ENCODE data around the gene NPFF. TPM values are rescaled to one million over a fixed set of nuclear protein-coding genes. Genes with fewer than 3 reads are reported as not detected.

NPFF gene
- total RNA-seq, 1 donor from 2014 or later = not detected

DNA sequence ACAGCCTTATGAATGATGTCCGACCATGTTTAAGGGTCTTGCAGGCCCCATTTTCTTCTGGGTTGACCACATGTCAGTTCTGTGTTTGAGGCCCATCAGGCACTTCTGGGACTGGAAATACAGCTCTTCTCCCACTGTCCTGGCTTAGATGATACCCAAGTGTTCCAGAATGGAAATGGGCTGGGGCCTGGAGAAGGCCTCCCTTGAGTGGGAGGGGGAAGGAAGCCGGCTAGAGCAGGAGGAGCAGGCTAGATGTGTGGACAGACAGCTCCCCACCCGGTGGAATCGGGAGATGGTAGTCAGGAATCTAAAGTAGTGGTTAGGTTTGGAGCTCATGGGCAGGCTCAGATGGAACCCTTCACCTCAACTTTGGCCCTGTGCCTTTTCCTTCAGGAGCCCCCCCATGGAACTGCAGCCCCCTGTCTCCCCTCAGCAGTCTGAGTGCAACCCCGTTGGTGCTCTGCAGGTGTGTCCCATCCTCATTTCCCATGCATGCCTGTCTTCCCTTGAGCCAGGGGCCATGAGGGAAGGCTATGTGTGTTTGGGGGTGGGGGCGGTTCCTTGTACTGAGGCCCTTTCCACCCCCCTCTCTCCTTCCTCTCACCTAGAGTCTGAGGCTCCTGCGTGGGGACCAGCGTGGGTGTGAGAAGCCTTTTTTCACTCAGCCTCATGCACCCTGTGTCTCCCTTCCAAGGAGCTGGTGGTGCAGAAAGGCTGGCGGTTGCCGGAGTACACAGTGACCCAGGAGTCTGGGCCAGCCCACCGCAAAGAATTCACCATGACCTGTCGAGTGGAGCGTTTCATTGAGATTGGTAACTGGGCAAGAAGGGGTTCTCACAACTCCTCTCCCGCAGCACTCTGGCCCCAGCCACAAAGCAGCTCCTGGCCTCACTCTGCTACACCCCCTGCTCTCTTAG is 3.0 kb downstream of the NPFF start:
- H3K4me3 ChIP-seq (ENCODE audit: low read length in 3 of 3) = no peak overlapping the region
- H3K27ac ChIP-seq (ENCODE audit: low read depth, low read length) = no peak overlapping the region
- H3K36me3 ChIP-seq (ENCODE audit: control insufficient read depth in 3 of 3, insufficient read depth in 3 of 3, low read length in 3 of 3) = peaks cover 22 to 38% (median 26%) of the 10 kb centered on the region in 3 donors
- H3K9ac ChIP-seq (ENCODE audit: low read depth in 1 of 3, low read length in 3 of 3) = peak overlapping the region in 2 of 3 donors; percentile 20 to 50
- H3K4me1 ChIP-seq (ENCODE audit: control insufficient read depth in 3 of 3, insufficient read depth in 3 of 3, low read length in 3 of 3) = peaks cover 29 to 49% (median 31%) of the 10 kb centered on the region in 3 donors
- H3K27me3 ChIP-seq (ENCODE audit: control insufficient read depth in 3 of 3, insufficient read depth in 3 of 3, low read length in 3 of 3) = no peaks in the 10 kb centered on the region
- no peaks in the 10 kb centered on the region for H3K9me3 ChIP-seq (ENCODE audit: control insufficient read depth in 3 of 3, low read length in 3 of 3)

DNA sequence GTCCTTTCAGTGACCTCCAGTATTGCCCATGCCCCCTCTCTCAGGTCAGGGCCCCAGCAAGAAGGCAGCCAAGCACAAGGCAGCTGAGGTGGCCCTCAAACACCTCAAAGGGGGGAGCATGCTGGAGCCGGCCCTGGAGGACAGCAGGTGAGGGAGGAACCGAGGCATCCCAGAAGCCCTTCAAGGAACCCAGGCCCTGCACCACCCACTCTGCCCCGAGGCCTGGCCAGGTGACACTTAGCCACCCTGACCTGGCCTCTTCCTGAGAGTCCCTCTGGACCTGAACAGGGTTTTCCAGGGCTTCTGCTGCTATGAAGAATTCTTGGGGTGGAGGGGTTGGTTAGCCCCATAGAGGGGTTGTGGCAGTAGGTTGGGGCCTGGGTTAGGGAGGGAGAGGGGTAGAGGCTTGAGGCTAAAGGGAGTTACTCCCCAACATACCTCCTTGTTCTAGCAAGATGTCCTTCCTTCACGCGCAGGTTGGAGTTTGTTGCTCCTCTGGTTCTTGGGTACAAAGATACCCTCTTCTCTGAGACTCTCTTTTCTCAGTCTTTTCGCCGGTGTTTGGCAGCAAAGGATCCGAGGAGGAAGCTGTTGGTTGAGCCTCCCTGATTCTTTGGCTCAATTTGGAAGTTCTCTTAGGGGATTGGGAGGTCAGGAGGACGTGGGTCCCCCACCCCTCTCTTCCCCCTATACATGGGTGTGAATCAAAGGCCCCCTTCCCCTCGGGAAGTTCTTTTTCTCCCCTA is 4.1 kb downstream of the NPFF start:
- peak overlapping the region; percentile 15 for H3K27ac ChIP-seq (ENCODE audit: low read depth, low read length)
- no peaks in the 10 kb centered on the region for H3K9me3 ChIP-seq (ENCODE audit: control insufficient read depth in 3 of 3, low read length in 3 of 3)
- peaks cover 31 to 51% (median 36%) of the 10 kb centered on the region in 3 donors for H3K4me1 ChIP-seq (ENCODE audit: control insufficient read depth in 3 of 3, insufficient read depth in 3 of 3, low read length in 3 of 3)
- no peaks in the 10 kb centered on the region for H3K27me3 ChIP-seq (ENCODE audit: control insufficient read depth in 3 of 3, insufficient read depth in 3 of 3, low read length in 3 of 3)
- H3K4me3 ChIP-seq (ENCODE audit: low read length in 3 of 3) = no peak overlapping the region
- peaks cover 22 to 38% (median 26%) of the 10 kb centered on the region in 3 donors for H3K36me3 ChIP-seq (ENCODE audit: control insufficient read depth in 3 of 3, insufficient read depth in 3 of 3, low read length in 3 of 3)
- peak overlapping the region in 1 of 3 donors; percentile 60 for H3K9ac ChIP-seq (ENCODE audit: low read depth in 1 of 3, low read length in 3 of 3)

DNA sequence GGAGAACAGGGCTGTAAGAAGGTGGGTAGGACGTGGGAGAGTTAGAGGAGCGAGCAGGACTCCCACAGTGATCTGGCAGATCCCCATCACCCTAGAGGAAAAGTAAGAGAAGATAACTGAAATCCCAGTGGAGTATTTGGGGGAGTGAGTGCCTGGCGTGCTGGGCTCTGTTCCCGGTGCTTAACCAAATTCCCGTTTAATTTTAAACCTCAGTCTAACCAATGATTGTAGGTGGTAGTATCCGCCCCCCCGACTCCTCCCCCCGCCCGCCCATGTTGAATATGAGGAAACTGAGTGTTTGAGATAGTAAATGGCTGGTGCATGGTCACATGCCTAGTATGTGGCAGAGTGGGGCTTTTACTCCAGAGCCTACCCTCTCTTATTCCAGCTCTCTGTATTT is 5.0 kb downstream of the NPFF start:
- Histone ChIP-seq H3K36me3 (ENCODE audit: control insufficient read depth in 3 of 3, insufficient read depth in 3 of 3, low read length in 3 of 3) (peaks cover 22 to 37% (median 26%) of the 10 kb centered on the region in 3 donors), H3K9ac (ENCODE audit: low read depth in 1 of 3, low read length in 3 of 3) (peak overlapping the region in 2 of 3 donors; percentile 89 to 95), H3K9me3 (ENCODE audit: control insufficient read depth in 3 of 3, low read length in 3 of 3) (no peaks in the 10 kb centered on the region), H3K27ac (ENCODE audit: low read depth, low read length) (peak overlapping the region; percentile 97), H3K27me3 (ENCODE audit: control insufficient read depth in 3 of 3, insufficient read depth in 3 of 3, low read length in 3 of 3) (no peaks in the 10 kb centered on the region), H3K4me3 (ENCODE audit: low read length in 3 of 3) (peak overlapping the region; percentile 86 to 92 (median 88)), H3K4me1 (ENCODE audit: control insufficient read depth in 3 of 3, insufficient read depth in 3 of 3, low read length in 3 of 3) (peaks cover 33 to 55% (median 36%) of the 10 kb centered on the region in 3 donors)

- no peaks in the 10 kb centered on the region for H3K27me3 ChIP-seq (ENCODE audit: control insufficient read depth in 3 of 3, insufficient read depth in 3 of 3, low read length in 3 of 3)
- H3K4me3 ChIP-seq (ENCODE audit: low read length in 3 of 3) = peak overlapping the region; percentile 86 to 92 (median 88)
- H3K4me1 ChIP-seq (ENCODE audit: control insufficient read depth in 3 of 3, insufficient read depth in 3 of 3, low read length in 3 of 3) = peaks cover 34 to 56% (median 36%) of the 10 kb centered on the region in 3 donors
- peak overlapping the region; percentile 97 for H3K27ac ChIP-seq (ENCODE audit: low read depth, low read length)
- no peaks in the 10 kb centered on the region for H3K9me3 ChIP-seq (ENCODE audit: control insufficient read depth in 3 of 3, low read length in 3 of 3)
- peaks cover 16 to 31% (median 22%) of the 10 kb centered on the region in 3 donors for H3K36me3 ChIP-seq (ENCODE audit: control insufficient read depth in 3 of 3, insufficient read depth in 3 of 3, low read length in 3 of 3)
- H3K9ac ChIP-seq (ENCODE audit: low read depth in 1 of 3, low read length in 3 of 3) = peak overlapping the region; percentile 87 to 95 (median 89)
These were observed 5.6 kb downstream of the NPFF start for GRCh38 chr12:53501615-53502181.

- Histone ChIP-seq H3K27me3 (ENCODE audit: control insufficient read depth in 3 of 3, insufficient read depth in 3 of 3, low read length in 3 of 3) (no peaks in the 10 kb centered on the region), H3K36me3 (ENCODE audit: control insufficient read depth in 3 of 3, insufficient read depth in 3 of 3, low read length in 3 of 3) (peaks cover 10 to 24% (median 15%) of the 10 kb centered on the region in 3 donors), H3K9me3 (ENCODE audit: control insufficient read depth in 3 of 3, low read length in 3 of 3) (no peaks in the 10 kb centered on the region), H3K9ac (ENCODE audit: low read depth in 1 of 3, low read length in 3 of 3) (peak within 1 kb of the TSS; percentile 89 to 99 (median 95)), H3K4me3 (ENCODE audit: low read length in 3 of 3) (peak within 1 kb of the TSS; percentile 86 to 96 (median 93)), H3K4me1 (ENCODE audit: control insufficient read depth in 3 of 3, insufficient read depth in 3 of 3, low read length in 3 of 3) (peaks cover 38 to 58% (median 39%) of the 10 kb centered on the region in 3 donors), H3K27ac (ENCODE audit: low read depth, low read length) (peak within 1 kb of the TSS; percentile 97)
These were observed 6.3 kb downstream of the NPFF start, which contains the start of gene TARBP2 for GRCh38 chr12:53500776-53501614. Gene TARBP2 (plus strand): TSS chr12:53501283. CDS start chr12:53501409, 126 bp downstream.

GRCh38 chr12:53500142-53500775 is 7.0 kb downstream of the NPFF start:
- Histone ChIP-seq H3K27me3 (ENCODE audit: control insufficient read depth in 3 of 3, insufficient read depth in 3 of 3, low read length in 3 of 3) (no peaks in the 10 kb centered on the region), H3K9ac (ENCODE audit: low read depth in 1 of 3, low read length in 3 of 3) (peak overlapping the region; percentile 88 to 99 (median 94)), H3K4me1 (ENCODE audit: control insufficient read depth in 3 of 3, insufficient read depth in 3 of 3, low read length in 3 of 3) (peaks cover 40 to 55% (median 41%) of the 10 kb centered on the region in 3 donors), H3K4me3 (ENCODE audit: low read length in 3 of 3) (peak overlapping the region; percentile 86 to 96 (median 93)), H3K36me3 (ENCODE audit: control insufficient read depth in 3 of 3, insufficient read depth in 3 of 3, low read length in 3 of 3) (peaks cover 6 to 17% (median 9%) of the 10 kb centered on the region in 3 donors), H3K27ac (ENCODE audit: low read depth, low read length) (peak overlapping the region; percentile 97), H3K9me3 (ENCODE audit: control insufficient read depth in 3 of 3, low read length in 3 of 3) (no peaks in the 10 kb centered on the region)

GRCh38 chr12:53499266-53500141 is 7.8 kb downstream of the NPFF start, which contains the start of gene MAP3K12:
Gene MAP3K12 (minus strand): TSS chr12:53499458. CDS start chr12:53487391, 12,067 bp downstream.
- H3K4me3 ChIP-seq (ENCODE audit: low read length in 3 of 3) = peak within 1 kb of the TSS; percentile 86 to 96 (median 93)
- peaks cover 3 to 11% (median 4%) of the 10 kb centered on the region in 3 donors for H3K36me3 ChIP-seq (ENCODE audit: control insufficient read depth in 3 of 3, insufficient read depth in 3 of 3, low read length in 3 of 3)
- no peaks in the 10 kb centered on the region for H3K9me3 ChIP-seq (ENCODE audit: control insufficient read depth in 3 of 3, low read length in 3 of 3)
- peak within 1 kb of the TSS; percentile 88 to 99 (median 94) for H3K9ac ChIP-seq (ENCODE audit: low read depth in 1 of 3, low read length in 3 of 3)
- no peaks in the 10 kb centered on the region for H3K27me3 ChIP-seq (ENCODE audit: control insufficient read depth in 3 of 3, insufficient read depth in 3 of 3, low read length in 3 of 3)
- peaks cover 37 to 47% (median 41%) of the 10 kb centered on the region in 3 donors for H3K4me1 ChIP-seq (ENCODE audit: control insufficient read depth in 3 of 3, insufficient read depth in 3 of 3, low read length in 3 of 3)
- peak within 1 kb of the TSS; percentile 97 for H3K27ac ChIP-seq (ENCODE audit: low read depth, low read length)

DNA sequence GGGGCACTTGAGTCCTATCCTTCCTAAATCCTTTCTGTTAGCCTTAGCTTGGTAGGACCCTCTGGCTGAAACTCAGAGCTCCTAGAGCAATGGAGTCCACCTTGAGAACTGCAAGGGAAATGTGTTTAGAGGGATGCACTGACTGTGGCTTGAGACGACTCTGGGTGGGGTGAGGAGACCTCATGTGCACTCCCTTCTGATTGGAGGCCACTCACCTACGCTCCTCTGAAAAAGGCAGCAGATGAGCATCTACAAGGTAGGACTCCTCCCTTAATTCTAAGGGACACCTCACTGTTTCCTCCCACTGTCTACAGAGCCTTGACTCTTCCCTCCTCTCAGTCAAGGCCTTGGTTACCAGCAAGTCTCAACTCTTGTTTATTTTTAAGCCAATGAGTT is 9.1 kb downstream of the NPFF start:
- Histone ChIP-seq H3K27me3 (ENCODE audit: control insufficient read depth in 3 of 3, insufficient read depth in 3 of 3, low read length in 3 of 3) (no peaks in the 10 kb centered on the region), H3K4me1 (ENCODE audit: control insufficient read depth in 3 of 3, insufficient read depth in 3 of 3, low read length in 3 of 3) (peaks cover 43 to 56% (median 47%) of the 10 kb centered on the region in 3 donors), H3K4me3 (ENCODE audit: low read length in 3 of 3) (peak overlapping the region in 2 of 3 donors; percentile 13 to 93), H3K36me3 (ENCODE audit: control insufficient read depth in 3 of 3, insufficient read depth in 3 of 3, low read length in 3 of 3) (no peaks in the 10 kb centered on the region), H3K27ac (ENCODE audit: low read depth, low read length) (no peak overlapping the region), H3K9ac (ENCODE audit: low read depth in 1 of 3, low read length in 3 of 3) (peak overlapping the region in 1 of 3 donors; percentile 28), H3K9me3 (ENCODE audit: control insufficient read depth in 3 of 3, low read length in 3 of 3) (no peaks in the 10 kb centered on the region)

All from skeletal muscle tissue (tissue), 4 donors.